SK-N-SH treated with all-trans-retinoic acid at 6 μM for 48 hours (cell line): ENCODE data around the gene SREBF1.
A peak's percentile ranks its signal among the peaks of the same experiment; 100 is the strongest.

Experiments used
- ATAC-seq: fragments of 200-7000 bp; cut with Tn5 transposase; 3 replicates; pipeline ENCODE4 v1.9.1; 2020; ENCODE audit warnings: mild to moderate bottlenecking, moderate library complexity
- BACH2 ChIP-seq: fragments of 250-450 bp; sonication (Bioruptor Pico); IDR thresholded peaks from 2 replicates; pipeline ENCODE4 v1.9.0; 2021; ENCODE audit warnings: mild to moderate bottlenecking, borderline replicate concordance
- CSDC2 ChIP-seq: fragments of 250-450 bp; sonication (Bioruptor Pico); IDR thresholded peaks from 2 replicates; pipeline ENCODE4 v1.5.0; 2020; ENCODE audit warnings: mild to moderate bottlenecking, moderate library complexity
- ESRRG ChIP-seq: fragments of 250-450 bp; sonication (Bioruptor Pico); IDR thresholded peaks from 2 replicates; pipeline ENCODE4 v1.6.1; 2021; ENCODE audit warnings: mild to moderate bottlenecking
- GLIS3 ChIP-seq: fragments of 250-450 bp; sonication (Bioruptor Pico); IDR thresholded peaks from 2 replicates; pipeline ENCODE4 v1.5.0; 2020; ENCODE audit warnings: mild to moderate bottlenecking, moderate library complexity
- ISL1 ChIP-seq: fragments of 250-450 bp; sonication (Bioruptor Pico); IDR thresholded peaks from 2 replicates; pipeline ENCODE4 v2.1.2; 2022; ENCODE audit warnings: mild to moderate bottlenecking, moderate library complexity
- OSR1 ChIP-seq: fragments of 250-450 bp; sonication (Bioruptor Pico); IDR thresholded peaks from 2 replicates; pipeline ENCODE4 v1.8.0; 2022; ENCODE audit warnings: moderate library complexity, mild to moderate bottlenecking, inconsistent platforms
- PPARA ChIP-seq: fragments of 250-450 bp; sonication (Bioruptor Pico); IDR thresholded peaks from 2 replicates; pipeline ENCODE4 v1.5.0; 2020; ENCODE audit warnings: mild to moderate bottlenecking, borderline replicate concordance
- RARB ChIP-seq: fragments of 250-450 bp; sonication (Bioruptor Pico); IDR thresholded peaks from 2 replicates; pipeline ENCODE4 v1.8.0; 2021; ENCODE audit warnings: mild to moderate bottlenecking, moderate library complexity
- SNAI2 ChIP-seq: fragments of 250-450 bp; sonication (Bioruptor Pico); IDR thresholded peaks from 2 replicates; pipeline ENCODE4 v1.5.0; 2020; ENCODE audit warnings: mild to moderate bottlenecking, moderate library complexity
- TCF4 ChIP-seq: fragments of 250-450 bp; sonication (Bioruptor Pico); IDR thresholded peaks from 2 replicates; pipeline ENCODE4 v1.8.0; 2021; ENCODE audit warnings: mild to moderate bottlenecking, moderate library complexity, borderline replicate concordance
- TOX ChIP-seq: fragments of 250-450 bp; sonication (Bioruptor Pico); IDR thresholded peaks from 2 replicates; pipeline ENCODE4 v1.8.0; 2021; ENCODE audit warnings: mild to moderate bottlenecking, moderate library complexity, borderline replicate concordance
- ZC3H10 ChIP-seq: fragments of 250-450 bp; sonication (Bioruptor Pico); IDR thresholded peaks from 2 replicates; pipeline ENCODE4 v1.5.1; 2021; ENCODE audit warnings: mild to moderate bottlenecking, moderate library complexity
- ZFP3 ChIP-seq: fragments of 250-450 bp; sonication (Bioruptor Pico); IDR thresholded peaks from 2 replicates; pipeline ENCODE4 v1.5.0; 2020; ENCODE audit warnings: mild to moderate bottlenecking, moderate library complexity
- ZFP30 ChIP-seq: fragments of 450-650 bp; formaldehyde crosslinking; IDR thresholded peaks from 2 replicates; pipeline ENCODE4 v1.5.0; 2022; ENCODE audit warnings: mild to moderate bottlenecking, moderate library complexity
- ZNF565 ChIP-seq: fragments of 450-650 bp; formaldehyde crosslinking; conservative IDR thresholded peaks from 2 replicates; pipeline ENCODE4 v1.5.0; 2020; ENCODE audit warnings: low read depth, mild to moderate bottlenecking, moderate library complexity
- ZNF70 ChIP-seq: fragments of 450-650 bp; formaldehyde crosslinking; IDR thresholded peaks from 2 replicates; pipeline ENCODE4 v1.5.0; 2020; ENCODE audit warnings: mild to moderate bottlenecking, moderate library complexity
- ZNF8 ChIP-seq: fragments of 450-650 bp; formaldehyde crosslinking; IDR thresholded peaks from 2 replicates; pipeline ENCODE4 v1.5.0; 2020; ENCODE audit warnings: mild to moderate bottlenecking, moderate library complexity
- TF ChIP-seq, protein P1 (sequence below): fragments of 250-450 bp; sonication (Bioruptor Pico); IDR thresholded peaks from 2 replicates; pipeline ENCODE4 v1.5.0; 2020; ENCODE audit warnings: mild to moderate bottlenecking, moderate library complexity
- TF ChIP-seq, protein P2 (sequence below): fragments of 250-450 bp; sonication (Bioruptor Pico); IDR thresholded peaks from 2 replicates; pipeline ENCODE4 v1.8.0; 2021; ENCODE audit warnings: low read depth, mild to moderate bottlenecking, moderate library complexity, borderline replicate concordance
- TF ChIP-seq, protein P3 (sequence below): fragments of 250-450 bp; sonication (Bioruptor Pico); IDR thresholded peaks from 2 replicates; pipeline ENCODE4 v1.5.1; 2020; ENCODE audit warnings: low read depth, mild to moderate bottlenecking, moderate library complexity
- TF ChIP-seq, protein P4 (sequence below): fragments of 250-450 bp; sonication (Bioruptor Pico); IDR thresholded peaks from 2 replicates; pipeline ENCODE4 v1.5.1; 2021; ENCODE audit warnings: mild to moderate bottlenecking, moderate library complexity

SREBF1 gene

DNA sequence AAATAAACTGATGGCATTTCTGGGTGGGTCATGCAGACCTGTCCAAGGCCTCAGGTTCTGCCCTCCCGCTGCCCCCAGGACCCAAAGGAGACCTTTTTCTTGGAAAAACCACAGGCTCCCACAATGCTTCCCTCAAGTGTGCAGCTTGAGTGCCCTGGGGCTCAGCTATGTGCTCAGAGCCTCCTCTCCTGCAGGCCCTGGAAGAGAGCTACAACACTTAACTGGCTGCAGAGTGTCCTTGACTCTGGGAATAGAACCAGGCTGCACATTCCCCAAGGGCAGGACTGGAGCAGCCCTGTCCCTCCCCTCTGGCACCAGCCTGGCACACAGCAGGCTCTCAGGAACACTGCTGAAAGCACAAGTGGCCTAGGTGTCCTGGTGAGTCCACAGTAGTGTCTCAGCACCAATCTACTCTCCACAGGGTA is 4.8 kb upstream of the SREBF1 start:
- peak; percentile 5 for ATAC-seq
- TF ChIP-seq BACH2 (CRISPR knock-in tag) (no peak), OSR1 (CRISPR knock-in tag) (no peak), ZFP3 (CRISPR knock-in tag) (no peak), CSDC2 (CRISPR knock-in tag) (no peak), ZNF8 (CRISPR knock-in tag) (no peak), RARB (CRISPR knock-in tag) (no peak), ZFP30 (no peak), PPARA (CRISPR knock-in tag) (no peak), TOX (CRISPR knock-in tag) (no peak), ZNF70 (no peak), ZNF565 (CRISPR knock-in tag) (no peak), TCF4 (CRISPR knock-in tag) (no peak), ZC3H10 (CRISPR knock-in tag) (no peak), ISL1 (CRISPR knock-in tag) (no peak), SNAI2 (CRISPR knock-in tag) (no peak)
- TF ChIP-seq, protein P1, sequence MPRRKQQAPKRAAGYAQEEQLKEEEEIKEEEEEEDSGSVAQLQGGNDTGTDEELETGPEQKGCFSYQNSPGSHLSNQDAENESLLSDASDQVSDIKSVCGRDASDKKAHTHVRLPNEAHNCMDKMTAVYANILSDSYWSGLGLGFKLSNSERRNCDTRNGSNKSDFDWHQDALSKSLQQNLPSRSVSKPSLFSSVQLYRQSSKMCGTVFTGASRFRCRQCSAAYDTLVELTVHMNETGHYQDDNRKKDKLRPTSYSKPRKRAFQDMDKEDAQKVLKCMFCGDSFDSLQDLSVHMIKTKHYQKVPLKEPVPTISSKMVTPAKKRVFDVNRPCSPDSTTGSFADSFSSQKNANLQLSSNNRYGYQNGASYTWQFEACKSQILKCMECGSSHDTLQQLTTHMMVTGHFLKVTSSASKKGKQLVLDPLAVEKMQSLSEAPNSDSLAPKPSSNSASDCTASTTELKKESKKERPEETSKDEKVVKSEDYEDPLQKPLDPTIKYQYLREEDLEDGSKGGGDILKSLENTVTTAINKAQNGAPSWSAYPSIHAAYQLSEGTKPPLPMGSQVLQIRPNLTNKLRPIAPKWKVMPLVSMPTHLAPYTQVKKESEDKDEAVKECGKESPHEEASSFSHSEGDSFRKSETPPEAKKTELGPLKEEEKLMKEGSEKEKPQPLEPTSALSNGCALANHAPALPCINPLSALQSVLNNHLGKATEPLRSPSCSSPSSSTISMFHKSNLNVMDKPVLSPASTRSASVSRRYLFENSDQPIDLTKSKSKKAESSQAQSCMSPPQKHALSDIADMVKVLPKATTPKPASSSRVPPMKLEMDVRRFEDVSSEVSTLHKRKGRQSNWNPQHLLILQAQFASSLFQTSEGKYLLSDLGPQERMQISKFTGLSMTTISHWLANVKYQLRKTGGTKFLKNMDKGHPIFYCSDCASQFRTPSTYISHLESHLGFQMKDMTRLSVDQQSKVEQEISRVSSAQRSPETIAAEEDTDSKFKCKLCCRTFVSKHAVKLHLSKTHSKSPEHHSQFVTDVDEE (CRISPR knock-in tag), result no peak
- TF ChIP-seq, protein P2, sequence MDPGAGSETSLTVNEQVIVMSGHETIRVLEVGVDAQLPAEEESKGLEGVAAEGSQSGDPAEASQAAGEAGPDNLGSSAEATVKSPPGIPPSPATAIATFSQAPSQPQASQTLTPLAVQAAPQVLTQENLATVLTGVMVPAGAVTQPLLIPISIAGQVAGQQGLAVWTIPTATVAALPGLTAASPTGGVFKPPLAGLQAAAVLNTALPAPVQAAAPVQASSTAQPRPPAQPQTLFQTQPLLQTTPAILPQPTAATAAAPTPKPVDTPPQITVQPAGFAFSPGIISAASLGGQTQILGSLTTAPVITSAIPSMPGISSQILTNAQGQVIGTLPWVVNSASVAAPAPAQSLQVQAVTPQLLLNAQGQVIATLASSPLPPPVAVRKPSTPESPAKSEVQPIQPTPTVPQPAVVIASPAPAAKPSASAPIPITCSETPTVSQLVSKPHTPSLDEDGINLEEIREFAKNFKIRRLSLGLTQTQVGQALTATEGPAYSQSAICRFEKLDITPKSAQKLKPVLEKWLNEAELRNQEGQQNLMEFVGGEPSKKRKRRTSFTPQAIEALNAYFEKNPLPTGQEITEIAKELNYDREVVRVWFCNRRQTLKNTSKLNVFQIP, result no peak
- TF ChIP-seq, protein P3, sequence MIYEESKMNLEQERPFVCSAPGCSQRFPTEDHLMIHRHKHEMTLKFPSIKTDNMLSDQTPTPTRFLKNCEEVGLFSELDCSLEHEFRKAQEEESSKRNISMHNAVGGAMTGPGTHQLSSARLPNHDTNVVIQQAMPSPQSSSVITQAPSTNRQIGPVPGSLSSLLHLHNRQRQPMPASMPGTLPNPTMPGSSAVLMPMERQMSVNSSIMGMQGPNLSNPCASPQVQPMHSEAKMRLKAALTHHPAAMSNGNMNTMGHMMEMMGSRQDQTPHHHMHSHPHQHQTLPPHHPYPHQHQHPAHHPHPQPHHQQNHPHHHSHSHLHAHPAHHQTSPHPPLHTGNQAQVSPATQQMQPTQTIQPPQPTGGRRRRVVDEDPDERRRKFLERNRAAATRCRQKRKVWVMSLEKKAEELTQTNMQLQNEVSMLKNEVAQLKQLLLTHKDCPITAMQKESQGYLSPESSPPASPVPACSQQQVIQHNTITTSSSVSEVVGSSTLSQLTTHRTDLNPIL (CRISPR knock-in tag), result no peak
- TF ChIP-seq, protein P4, sequence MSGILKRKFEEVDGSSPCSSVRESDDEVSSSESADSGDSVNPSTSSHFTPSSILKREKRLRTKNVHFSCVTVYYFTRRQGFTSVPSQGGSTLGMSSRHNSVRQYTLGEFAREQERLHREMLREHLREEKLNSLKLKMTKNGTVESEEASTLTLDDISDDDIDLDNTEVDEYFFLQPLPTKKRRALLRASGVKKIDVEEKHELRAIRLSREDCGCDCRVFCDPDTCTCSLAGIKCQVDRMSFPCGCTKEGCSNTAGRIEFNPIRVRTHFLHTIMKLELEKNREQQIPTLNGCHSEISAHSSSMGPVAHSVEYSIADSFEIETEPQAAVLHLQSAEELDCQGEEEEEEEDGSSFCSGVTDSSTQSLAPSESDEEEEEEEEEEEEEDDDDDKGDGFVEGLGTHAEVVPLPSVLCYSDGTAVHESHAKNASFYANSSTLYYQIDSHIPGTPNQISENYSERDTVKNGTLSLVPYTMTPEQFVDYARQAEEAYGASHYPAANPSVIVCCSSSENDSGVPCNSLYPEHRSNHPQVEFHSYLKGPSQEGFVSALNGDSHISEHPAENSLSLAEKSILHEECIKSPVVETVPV (CRISPR knock-in tag), result no peak

DNA sequence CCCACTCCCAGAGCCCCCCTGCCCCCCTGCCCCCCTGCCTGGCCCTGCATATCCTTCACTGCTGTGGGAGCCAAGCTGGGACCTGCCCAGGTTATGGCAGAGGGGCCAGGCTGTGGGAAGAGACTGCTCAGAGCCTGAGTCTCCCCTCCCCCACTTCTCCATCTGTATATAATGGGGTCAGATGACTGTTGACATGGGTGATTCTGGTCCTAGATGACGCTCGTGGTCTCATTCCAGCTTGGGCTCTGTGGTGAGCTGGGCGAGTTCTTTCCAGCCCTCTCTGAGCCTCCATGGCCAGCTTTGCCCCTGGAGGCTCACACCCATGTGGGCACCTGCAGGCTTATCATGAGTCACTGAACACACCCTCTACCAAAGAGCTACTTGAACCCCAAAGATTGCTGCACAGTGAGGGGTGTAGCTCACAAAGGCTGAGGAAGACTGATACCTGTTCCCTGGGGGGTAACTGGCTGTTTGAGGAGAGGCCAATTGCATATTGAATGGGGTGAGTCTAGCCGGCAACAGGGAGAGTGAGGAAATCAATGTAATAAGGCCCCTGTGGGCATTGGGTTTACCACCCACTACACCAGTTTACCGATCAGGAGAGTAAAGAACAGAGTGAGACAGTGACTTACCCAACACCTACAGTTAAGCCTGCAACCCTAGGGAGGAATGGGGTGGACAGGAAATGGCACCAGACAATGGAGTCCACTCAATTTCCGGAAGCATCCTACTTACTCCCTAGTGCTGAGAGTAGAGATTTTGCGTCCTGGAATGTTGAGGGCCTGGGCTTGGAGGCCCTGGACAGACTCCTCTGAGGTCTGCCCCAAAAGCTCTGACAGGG is 4.2 kb upstream of the SREBF1 start:
- TF ChIP-seq ZFP30 (no peak), TCF4 (CRISPR knock-in tag) (no peak), GLIS3 (CRISPR knock-in tag) (no peak)
- ATAC-seq, result peak; percentile 3; the same call in 2 of the 3 replicates

DNA sequence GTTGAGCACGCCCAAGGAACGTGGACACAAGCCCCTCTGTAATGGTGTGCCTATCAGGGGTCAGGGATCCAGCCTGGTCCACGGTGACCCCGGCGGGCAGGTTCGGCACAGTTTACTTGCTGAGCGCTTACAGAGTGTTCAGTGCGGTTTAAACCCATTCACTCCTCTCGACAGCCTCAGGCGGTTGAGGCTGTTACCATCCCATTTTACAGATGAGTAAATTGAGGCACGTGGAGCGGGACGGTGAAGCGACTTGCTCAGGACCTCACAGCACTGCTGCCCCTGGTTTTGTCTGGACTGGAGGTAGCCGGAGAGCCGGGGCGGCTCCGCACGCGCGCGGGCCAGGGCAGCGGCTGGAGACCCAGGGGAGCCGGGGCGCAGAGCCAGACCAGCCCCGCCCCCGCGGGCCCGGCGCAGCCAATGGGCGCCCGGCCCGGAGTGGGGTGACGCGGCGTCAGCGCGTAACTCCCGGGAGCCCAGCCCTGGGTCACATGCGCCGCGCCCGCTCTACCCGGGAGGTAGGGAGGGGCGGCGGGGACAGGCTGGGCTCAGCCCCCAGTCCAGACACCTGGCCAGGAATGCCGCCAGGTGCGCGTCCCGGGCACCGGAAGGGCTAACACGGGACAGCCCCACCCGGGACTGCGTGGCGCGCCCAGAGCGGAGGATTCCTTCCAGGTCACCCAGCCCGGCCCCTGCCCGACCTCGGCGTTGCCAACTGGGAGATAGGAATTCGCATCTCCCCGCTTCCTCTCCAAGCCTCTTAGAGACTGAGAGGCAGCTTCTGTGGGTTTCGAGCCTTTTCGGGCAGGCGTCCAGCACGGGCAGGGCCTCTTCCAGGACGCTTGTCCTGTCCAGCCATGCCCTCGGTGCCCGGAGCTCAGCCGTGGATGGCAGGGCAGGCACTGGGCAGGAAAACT is 3.3 kb upstream of the SREBF1 start:
- ATAC-seq, result peak; percentile 65
- TF ChIP-seq RARB (CRISPR knock-in tag), result no peak
- TF ChIP-seq OSR1 (CRISPR knock-in tag), result no peak
- TF ChIP-seq, protein P3 (CRISPR knock-in tag), result no peak
- no peak for TF ChIP-seq ZNF565 (CRISPR knock-in tag)
- TF ChIP-seq, protein P4 (CRISPR knock-in tag), result peak; percentile 67; the same call in 1 of the 2 replicates
- peak; percentile 66 for TF ChIP-seq ZC3H10 (CRISPR knock-in tag)
- no peak; the same call in 1 of the 2 replicates for TF ChIP-seq TCF4 (CRISPR knock-in tag)
- 0 out of 2 replicates have a peak, but pooled peaks have one; percentile 35 for TF ChIP-seq ESRRG
- peak; percentile 14; the same call in 1 of the 2 replicates for TF ChIP-seq SNAI2 (CRISPR knock-in tag)
- TF ChIP-seq ZFP3 (CRISPR knock-in tag), result peak; percentile 58
- TF ChIP-seq ISL1 (CRISPR knock-in tag), result peak; percentile 22; the same call in 1 of the 2 replicates
